IPS DF 6.9 (cell line): ENCODE measurements around the gene IRS2.

Source experiments
- DNase-seq: peaks from one replicate; pipeline ENCODE4 v3.0.0-alpha.2; 2013; ENCODE audit warnings: low read depth, low spot score
- H3K27ac ChIP-seq: one replicate; pipeline ENCODE4 v1.5.1; 2013; ENCODE audit warnings: low read length, control low read depth
- H3K27me3 ChIP-seq: 2 replicates; pipeline ENCODE4 v1.6.1; 2013; ENCODE audit warnings: mild to moderate bottlenecking, low read length; ENCODE audit not compliant: control insufficient read depth, insufficient read depth
- H3K36me3 ChIP-seq: 2 replicates; pipeline ENCODE4 v1.6.1; 2013; ENCODE audit warnings: low read length; ENCODE audit not compliant: control insufficient read depth, insufficient read depth
- H3K4me1 ChIP-seq: 2 replicates; pipeline ENCODE4 v1.6.1; 2013; ENCODE audit warnings: low read length; ENCODE audit not compliant: control insufficient read depth, insufficient read depth
- H3K4me3 ChIP-seq: 2 replicates; pipeline ENCODE4 v1.5.1; 2013; ENCODE audit warnings: mild to moderate bottlenecking, low read length
- H3K9me3 ChIP-seq: 2 replicates; pipeline ENCODE4 v1.6.1; 2013; ENCODE audit warnings: low read length, inconsistent platforms; ENCODE audit not compliant: control insufficient read depth, insufficient read depth
- WGBS: extraction: QIAGEN DNeasy Blood & Tissue Kit; methylation state at CpG from one replicate; pipeline ENCODE4 v1.1.7; 2013; ENCODE audit warnings: mixed read lengths, missing lambda C conversion rate; ENCODE audit not compliant: insufficient read length, insufficient coverage; 5-methylcytosine and 5-hydroxymethylcytosine counted together

The IRS2 gene

GRCh38 chr13:109706015-109706715 is 80.2 kb downstream of the IRS2 start:
- Histone ChIP-seq H3K27me3 (no peaks in the 10 kb centered on the region), H3K4me1 (no peaks in the 10 kb centered on the region), H3K9me3 (no peaks in the 10 kb centered on the region), H3K4me3 (no peak overlapping the region), H3K27ac (no peak overlapping the region), H3K36me3 (no peaks in the 10 kb centered on the region)
- no CpG with 5 or more reads among the region's 12 CpGs for WGBS
- DNase-seq, result no peak

- WGBS, result no CpG with 5 or more reads among the region's 22 CpGs
- Histone ChIP-seq H3K27me3 (no peaks in the 10 kb centered on the region), H3K4me1 (no peaks in the 10 kb centered on the region), H3K4me3 (no peak overlapping the region), H3K36me3 (no peaks in the 10 kb centered on the region), H3K9me3 (no peaks in the 10 kb centered on the region), H3K27ac (no peak overlapping the region)
- DNase-seq, result no peak
Observed at GRCh38 chr13:109704771-109705635, 81.4 kb downstream of the IRS2 start.

- no peaks in the 10 kb centered on the region for H3K9me3 ChIP-seq
- no peak overlapping the region for H3K4me3 ChIP-seq
- H3K36me3 ChIP-seq, result no peaks in the 10 kb centered on the region
- H3K27me3 ChIP-seq, result no peaks in the 10 kb centered on the region
- H3K27ac ChIP-seq, result no peak overlapping the region
- no peak for DNase-seq
- no CpG with 5 or more reads among the region's 3 CpGs for WGBS
- no peaks in the 10 kb centered on the region for H3K4me1 ChIP-seq
Observed at GRCh38 chr13:109703250-109703649, 83.1 kb downstream of the IRS2 start.
